ENCODE results near the gene FRMPD4. TPM values are rescaled to one million over a fixed set of nuclear protein-coding genes. Genes with fewer than 3 reads are reported as not detected.

The FRMPD4 gene
- total RNA-seq, 1 donor from 2014 or later, result 0.07 TPM

- Mint-ChIP-seq H3K4me1 (no peaks in the 10 kb centered on the region), H3K36me3 (ENCODE audit: low read depth) (no peaks in the 10 kb centered on the region), H3K4me3 (no peak overlapping the region), H3K27me3 (ENCODE audit: low read depth) (peaks cover 2% of the 10 kb centered on the region), H3K27ac (ENCODE audit: unreplicated experiment) (no peak overlapping the region), H3K9me3 (peaks cover 5% of the 10 kb centered on the region)
- DNase-seq (ENCODE audit: low read depth, low spot score), result no peak
- no peak for TF ChIP-seq CTCF (conservative IDR thresholded peaks at IDR 0.05)
Observed at GRCh38 chrX:12412561-12412960, 274.3 kb downstream of the FRMPD4 start.

GRCh38 chrX:12419591-12419990, 281.3 kb downstream of the FRMPD4 start:
- Mint-ChIP-seq H3K4me3 (no peak overlapping the region), H3K27ac (ENCODE audit: unreplicated experiment) (no peak overlapping the region), H3K4me1 (no peaks in the 10 kb centered on the region), H3K27me3 (ENCODE audit: low read depth) (no peaks in the 10 kb centered on the region), H3K36me3 (ENCODE audit: low read depth) (no peaks in the 10 kb centered on the region), H3K9me3 (peaks cover 9% of the 10 kb centered on the region)
- no peak for DNase-seq (ENCODE audit: low read depth, low spot score)
- TF ChIP-seq CTCF (conservative IDR thresholded peaks at IDR 0.05), result no peak

GRCh38 chrX:12421918-12422317, 283.6 kb downstream of the FRMPD4 start:
- H3K27me3 Mint-ChIP-seq (ENCODE audit: low read depth), result no peaks in the 10 kb centered on the region
- DNase-seq (ENCODE audit: low read depth, low spot score), result no peak
- TF ChIP-seq CTCF (conservative IDR thresholded peaks at IDR 0.05), result no peak
- peaks cover 12% of the 10 kb centered on the region for H3K9me3 Mint-ChIP-seq
- H3K4me3 Mint-ChIP-seq, result no peak overlapping the region
- H3K27ac Mint-ChIP-seq (ENCODE audit: unreplicated experiment), result no peak overlapping the region
- no peaks in the 10 kb centered on the region for H3K4me1 Mint-ChIP-seq
- H3K36me3 Mint-ChIP-seq (ENCODE audit: low read depth), result no peaks in the 10 kb centered on the region

- Mint-ChIP-seq H3K27ac (ENCODE audit: unreplicated experiment) (no peak overlapping the region), H3K27me3 (ENCODE audit: low read depth) (no peaks in the 10 kb centered on the region), H3K9me3 (peaks cover 14% of the 10 kb centered on the region)
Observed at GRCh38 chrX:12423346-12423745, 285.1 kb downstream of the FRMPD4 start.

GRCh38 chrX:12425496-12425895, 287.2 kb downstream of the FRMPD4 start:
- H3K27me3 Mint-ChIP-seq (ENCODE audit: low read depth), result no peaks in the 10 kb centered on the region
- DNase-seq (ENCODE audit: low read depth, low spot score), result no peak
- no peaks in the 10 kb centered on the region for H3K36me3 Mint-ChIP-seq (ENCODE audit: low read depth)
- H3K27ac Mint-ChIP-seq (ENCODE audit: unreplicated experiment), result no peak overlapping the region
- peaks cover 8% of the 10 kb centered on the region for H3K9me3 Mint-ChIP-seq
- H3K4me3 Mint-ChIP-seq, result no peak overlapping the region
- no peaks in the 10 kb centered on the region for H3K4me1 Mint-ChIP-seq
- no peak for TF ChIP-seq CTCF (conservative IDR thresholded peaks at IDR 0.05)

More at GRCh38 chrX:12423346-12423745, 285.1 kb downstream of the FRMPD4 start:
- no peak overlapping the region for H3K4me3 Mint-ChIP-seq
- no peaks in the 10 kb centered on the region for H3K4me1 Mint-ChIP-seq
- TF ChIP-seq CTCF (conservative IDR thresholded peaks at IDR 0.05), result no peak
- DNase-seq (ENCODE audit: low read depth, low spot score), result no peak
- no peaks in the 10 kb centered on the region for H3K36me3 Mint-ChIP-seq (ENCODE audit: low read depth)

- H3K4me3 Mint-ChIP-seq, result no peak overlapping the region
- no peak for TF ChIP-seq CTCF (conservative IDR thresholded peaks at IDR 0.05)
- no peaks in the 10 kb centered on the region for H3K4me1 Mint-ChIP-seq
- H3K9me3 Mint-ChIP-seq, result peaks cover 7% of the 10 kb centered on the region
- H3K27ac Mint-ChIP-seq (ENCODE audit: unreplicated experiment), result no peak overlapping the region
- DNase-seq (ENCODE audit: low read depth, low spot score), result no peak
- H3K36me3 Mint-ChIP-seq (ENCODE audit: low read depth), result no peaks in the 10 kb centered on the region
- H3K27me3 Mint-ChIP-seq (ENCODE audit: low read depth), result no peaks in the 10 kb centered on the region
Observed at GRCh38 chrX:12426420-12426819, 288.1 kb downstream of the FRMPD4 start.
